ENCODE results near the gene SPI1.

DNA sequence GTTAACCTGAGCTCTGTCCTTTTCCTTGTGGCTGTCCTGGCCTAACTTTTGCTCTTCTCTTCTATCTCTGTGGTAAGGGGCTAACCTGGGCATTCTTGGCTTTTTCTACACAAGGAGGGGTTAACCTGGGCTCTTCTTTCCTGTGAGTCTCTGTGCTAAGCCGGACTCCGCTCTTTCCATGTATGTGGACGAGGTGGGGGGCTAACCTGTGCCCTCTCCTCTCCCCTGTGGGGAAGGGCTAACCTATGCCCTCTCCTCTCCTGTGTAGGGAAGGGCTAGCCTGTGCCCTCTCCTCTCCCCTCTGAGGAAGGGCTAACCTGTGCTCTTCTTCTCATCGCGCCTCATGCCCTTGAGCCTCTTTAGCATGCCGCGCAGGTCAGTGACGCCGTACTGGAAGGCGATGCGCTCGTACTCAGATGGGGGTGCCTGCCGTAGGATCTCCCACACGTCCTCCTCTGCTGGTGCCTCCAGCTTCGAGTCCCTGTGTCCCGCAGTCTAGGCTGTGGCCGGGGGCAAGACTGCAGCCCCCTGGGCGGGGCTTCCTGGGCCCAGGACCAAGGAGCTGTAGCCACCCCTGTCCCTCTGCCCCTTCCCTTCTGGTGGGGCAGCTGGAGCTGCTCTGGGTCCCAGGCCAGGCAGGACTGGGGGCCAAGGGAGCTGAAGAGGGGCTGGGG is 32.3 kb downstream of the SPI1 start:
- TF ChIP-seq, protein P1, sequence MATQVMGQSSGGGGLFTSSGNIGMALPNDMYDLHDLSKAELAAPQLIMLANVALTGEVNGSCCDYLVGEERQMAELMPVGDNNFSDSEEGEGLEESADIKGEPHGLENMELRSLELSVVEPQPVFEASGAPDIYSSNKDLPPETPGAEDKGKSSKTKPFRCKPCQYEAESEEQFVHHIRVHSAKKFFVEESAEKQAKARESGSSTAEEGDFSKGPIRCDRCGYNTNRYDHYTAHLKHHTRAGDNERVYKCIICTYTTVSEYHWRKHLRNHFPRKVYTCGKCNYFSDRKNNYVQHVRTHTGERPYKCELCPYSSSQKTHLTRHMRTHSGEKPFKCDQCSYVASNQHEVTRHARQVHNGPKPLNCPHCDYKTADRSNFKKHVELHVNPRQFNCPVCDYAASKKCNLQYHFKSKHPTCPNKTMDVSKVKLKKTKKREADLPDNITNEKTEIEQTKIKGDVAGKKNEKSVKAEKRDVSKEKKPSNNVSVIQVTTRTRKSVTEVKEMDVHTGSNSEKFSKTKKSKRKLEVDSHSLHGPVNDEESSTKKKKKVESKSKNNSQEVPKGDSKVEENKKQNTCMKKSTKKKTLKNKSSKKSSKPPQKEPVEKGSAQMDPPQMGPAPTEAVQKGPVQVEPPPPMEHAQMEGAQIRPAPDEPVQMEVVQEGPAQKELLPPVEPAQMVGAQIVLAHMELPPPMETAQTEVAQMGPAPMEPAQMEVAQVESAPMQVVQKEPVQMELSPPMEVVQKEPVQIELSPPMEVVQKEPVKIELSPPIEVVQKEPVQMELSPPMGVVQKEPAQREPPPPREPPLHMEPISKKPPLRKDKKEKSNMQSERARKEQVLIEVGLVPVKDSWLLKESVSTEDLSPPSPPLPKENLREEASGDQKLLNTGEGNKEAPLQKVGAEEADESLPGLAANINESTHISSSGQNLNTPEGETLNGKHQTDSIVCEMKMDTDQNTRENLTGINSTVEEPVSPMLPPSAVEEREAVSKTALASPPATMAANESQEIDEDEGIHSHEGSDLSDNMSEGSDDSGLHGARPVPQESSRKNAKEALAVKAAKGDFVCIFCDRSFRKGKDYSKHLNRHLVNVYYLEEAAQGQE (IDR thresholded peaks at IDR 0.05; ENCODE audit: insufficient read depth in 1 of 2, low read depth in 2 of 2, low read length in 1 of 2), result no peak
- TF ChIP-seq, protein P2, sequence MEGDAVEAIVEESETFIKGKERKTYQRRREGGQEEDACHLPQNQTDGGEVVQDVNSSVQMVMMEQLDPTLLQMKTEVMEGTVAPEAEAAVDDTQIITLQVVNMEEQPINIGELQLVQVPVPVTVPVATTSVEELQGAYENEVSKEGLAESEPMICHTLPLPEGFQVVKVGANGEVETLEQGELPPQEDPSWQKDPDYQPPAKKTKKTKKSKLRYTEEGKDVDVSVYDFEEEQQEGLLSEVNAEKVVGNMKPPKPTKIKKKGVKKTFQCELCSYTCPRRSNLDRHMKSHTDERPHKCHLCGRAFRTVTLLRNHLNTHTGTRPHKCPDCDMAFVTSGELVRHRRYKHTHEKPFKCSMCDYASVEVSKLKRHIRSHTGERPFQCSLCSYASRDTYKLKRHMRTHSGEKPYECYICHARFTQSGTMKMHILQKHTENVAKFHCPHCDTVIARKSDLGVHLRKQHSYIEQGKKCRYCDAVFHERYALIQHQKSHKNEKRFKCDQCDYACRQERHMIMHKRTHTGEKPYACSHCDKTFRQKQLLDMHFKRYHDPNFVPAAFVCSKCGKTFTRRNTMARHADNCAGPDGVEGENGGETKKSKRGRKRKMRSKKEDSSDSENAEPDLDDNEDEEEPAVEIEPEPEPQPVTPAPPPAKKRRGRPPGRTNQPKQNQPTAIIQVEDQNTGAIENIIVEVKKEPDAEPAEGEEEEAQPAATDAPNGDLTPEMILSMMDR (IDR thresholded peaks at IDR 0.05), result no peak
- TF ChIP-seq POLR2AphosphoS5 (IDR thresholded peaks at IDR 0.05; ENCODE audit: low read depth, low read length), result no peak
